ENCODE measurements around the gene ANP32B. TPM values are rescaled to one million over a fixed set of nuclear protein-coding genes. Genes with fewer than 3 reads are reported as not detected.

The ANP32B gene
- total and polyA plus RNA-seq, 2 experiments from 2014 or later: 15.4 to 64.3 TPM

DNA sequence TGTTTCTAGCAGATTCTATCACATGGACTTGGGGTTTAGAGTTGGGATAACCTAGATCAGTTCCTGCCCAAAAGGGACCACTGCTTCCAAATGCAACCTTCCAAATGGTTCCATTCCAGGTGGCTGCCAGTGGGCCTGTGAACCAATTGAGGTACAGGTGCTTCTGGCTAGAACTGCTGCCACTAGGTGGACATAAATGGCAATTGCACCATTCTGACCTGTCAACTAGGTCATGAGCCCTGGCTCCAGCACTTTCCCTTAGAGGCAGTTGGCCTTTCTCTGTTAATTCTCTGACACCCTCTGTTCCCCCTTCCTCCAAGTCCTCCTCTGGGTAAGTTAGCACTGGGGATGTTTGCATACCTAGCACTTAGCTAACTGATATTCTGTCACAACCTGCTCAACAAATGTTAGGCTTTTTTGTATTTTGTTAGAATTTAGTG is 28.6 kb upstream of the ANP32B start:
- H3K27ac ChIP-seq: no peak overlapping the region

DNA sequence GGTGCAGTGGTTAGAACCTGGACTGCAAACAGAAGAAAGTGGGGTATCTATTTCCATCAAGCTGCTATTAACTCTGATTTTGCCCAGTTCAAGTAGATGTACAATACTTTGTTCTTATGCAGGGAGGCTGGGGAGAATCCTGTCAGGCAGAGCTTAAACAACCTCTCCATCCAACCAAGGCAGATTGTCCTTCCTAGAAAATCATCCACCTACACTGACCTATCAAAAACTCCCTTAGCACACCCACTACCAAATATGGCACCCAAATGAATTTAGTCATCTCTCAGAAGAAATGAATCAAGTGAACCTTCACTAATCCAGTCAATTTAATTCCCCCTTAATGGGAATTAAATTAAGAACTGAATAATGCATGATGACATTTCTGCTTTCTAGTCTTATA is 26.8 kb upstream of the ANP32B start:
- H3K36me3 ChIP-seq (replicated peaks; ENCODE audit: insufficient read depth, low read depth): no peaks in the 10 kb centered on the region
- H3K4me2 ChIP-seq: no peak overlapping the region
- no peaks in the 10 kb centered on the region for H3K27me3 ChIP-seq
- TF ChIP-seq EZH2 (IDR thresholded peaks at IDR 0.05; ENCODE audit: borderline replicate concordance): no peak
- TF ChIP-seq, protein P1, sequence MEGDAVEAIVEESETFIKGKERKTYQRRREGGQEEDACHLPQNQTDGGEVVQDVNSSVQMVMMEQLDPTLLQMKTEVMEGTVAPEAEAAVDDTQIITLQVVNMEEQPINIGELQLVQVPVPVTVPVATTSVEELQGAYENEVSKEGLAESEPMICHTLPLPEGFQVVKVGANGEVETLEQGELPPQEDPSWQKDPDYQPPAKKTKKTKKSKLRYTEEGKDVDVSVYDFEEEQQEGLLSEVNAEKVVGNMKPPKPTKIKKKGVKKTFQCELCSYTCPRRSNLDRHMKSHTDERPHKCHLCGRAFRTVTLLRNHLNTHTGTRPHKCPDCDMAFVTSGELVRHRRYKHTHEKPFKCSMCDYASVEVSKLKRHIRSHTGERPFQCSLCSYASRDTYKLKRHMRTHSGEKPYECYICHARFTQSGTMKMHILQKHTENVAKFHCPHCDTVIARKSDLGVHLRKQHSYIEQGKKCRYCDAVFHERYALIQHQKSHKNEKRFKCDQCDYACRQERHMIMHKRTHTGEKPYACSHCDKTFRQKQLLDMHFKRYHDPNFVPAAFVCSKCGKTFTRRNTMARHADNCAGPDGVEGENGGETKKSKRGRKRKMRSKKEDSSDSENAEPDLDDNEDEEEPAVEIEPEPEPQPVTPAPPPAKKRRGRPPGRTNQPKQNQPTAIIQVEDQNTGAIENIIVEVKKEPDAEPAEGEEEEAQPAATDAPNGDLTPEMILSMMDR (IDR thresholded peaks at IDR 0.05; ENCODE audit: poor library complexity): no peak
- TF ChIP-seq EZH2phosphoT487 (IDR thresholded peaks at IDR 0.05; ENCODE audit: low read depth, severe bottlenecking, unreplicated experiment): no peak
- no peak overlapping the region for H3K27ac ChIP-seq
- H3K9me3 ChIP-seq (ENCODE audit: low read depth): no peaks in the 10 kb centered on the region
- DNase-seq (ENCODE audit: low spot score): no peak
- no peaks in the 10 kb centered on the region for H4K20me1 ChIP-seq (ENCODE audit: insufficient read depth, poor library complexity, severe bottlenecking)
- no peak overlapping the region for H2AFZ ChIP-seq
- H3K79me2 ChIP-seq: no peaks in the 10 kb centered on the region
- H3K4me1 ChIP-seq (ENCODE audit: insufficient read depth): no peaks in the 10 kb centered on the region
- H3K9me2 ChIP-seq (replicated peaks; ENCODE audit: insufficient read depth): no peaks in the 10 kb centered on the region
- H3K4me3 ChIP-seq: no peak overlapping the region

More for the DNA sequence above, 28.6 kb upstream of the ANP32B start:
- no peaks in the 10 kb centered on the region for H3K36me3 ChIP-seq (replicated peaks; ENCODE audit: insufficient read depth, low read depth)
- no peak overlapping the region for H3K4me3 ChIP-seq
- TF ChIP-seq EZH2 (IDR thresholded peaks at IDR 0.05; ENCODE audit: borderline replicate concordance) (no peak), EZH2phosphoT487 (IDR thresholded peaks at IDR 0.05; ENCODE audit: low read depth, severe bottlenecking, unreplicated experiment) (no peak)
- TF ChIP-seq, protein P1 (IDR thresholded peaks at IDR 0.05; ENCODE audit: poor library complexity): peak; percentile 50
- no peaks in the 10 kb centered on the region for H3K79me2 ChIP-seq
- H4K20me1 ChIP-seq (ENCODE audit: insufficient read depth, poor library complexity, severe bottlenecking): no peaks in the 10 kb centered on the region
- H3K4me1 ChIP-seq (ENCODE audit: insufficient read depth): no peaks in the 10 kb centered on the region
- H3K27me3 ChIP-seq: no peaks in the 10 kb centered on the region
- H3K4me2 ChIP-seq: no peak overlapping the region
- peak; percentile 60 for DNase-seq (ENCODE audit: low spot score)
- no peaks in the 10 kb centered on the region for H3K9me3 ChIP-seq (ENCODE audit: low read depth)
- no peaks in the 10 kb centered on the region for H3K9me2 ChIP-seq (replicated peaks; ENCODE audit: insufficient read depth)
- H2AFZ ChIP-seq: no peak overlapping the region

DNA sequence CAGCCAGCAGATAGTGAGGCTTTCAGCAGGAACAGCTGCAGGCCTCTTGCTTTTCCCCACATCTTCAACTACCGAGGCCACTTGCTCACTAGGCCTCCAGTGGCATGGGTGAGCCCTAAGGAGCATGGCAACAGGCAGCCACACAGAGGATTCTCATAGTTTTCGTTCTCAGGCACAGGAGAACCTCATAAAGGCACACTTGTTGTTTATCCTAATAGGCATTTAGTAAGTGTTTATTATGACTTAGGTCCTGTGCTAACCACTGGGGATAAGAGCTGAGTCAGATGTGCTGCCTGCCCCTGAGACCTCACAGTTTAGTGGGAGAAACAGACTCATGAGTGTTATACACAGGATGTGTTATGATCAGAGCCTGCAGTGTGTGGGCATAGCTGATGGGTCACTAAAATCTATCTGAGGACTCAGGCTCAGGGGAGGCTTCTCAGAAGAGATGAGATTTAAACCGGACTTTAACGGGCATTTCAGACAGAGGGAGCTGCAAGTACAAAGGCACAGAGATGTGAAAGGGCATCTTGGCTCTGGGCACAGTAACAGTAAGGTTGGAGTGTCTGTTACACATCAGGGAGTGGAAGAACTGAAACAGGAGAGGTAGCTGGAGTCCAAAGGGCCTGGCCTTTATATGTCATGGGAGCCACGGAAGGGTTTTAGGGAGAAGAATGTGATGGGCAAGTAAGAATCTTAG is 24.2 kb upstream of the ANP32B start:
- Histone ChIP-seq H3K4me3 (no peak overlapping the region), H3K9me3 (ENCODE audit: low read depth) (no peaks in the 10 kb centered on the region), H3K79me2 (no peaks in the 10 kb centered on the region), H3K27me3 (no peaks in the 10 kb centered on the region), H2AFZ (no peak overlapping the region), H3K27ac (no peak overlapping the region), H3K4me1 (ENCODE audit: insufficient read depth) (no peaks in the 10 kb centered on the region), H3K4me2 (no peak overlapping the region), H3K36me3 (replicated peaks; ENCODE audit: insufficient read depth, low read depth) (no peaks in the 10 kb centered on the region), H4K20me1 (ENCODE audit: insufficient read depth, poor library complexity, severe bottlenecking) (no peaks in the 10 kb centered on the region), H3K9me2 (replicated peaks; ENCODE audit: insufficient read depth) (no peaks in the 10 kb centered on the region)
- TF ChIP-seq, protein P1 (IDR thresholded peaks at IDR 0.05; ENCODE audit: poor library complexity): no peak
- TF ChIP-seq EZH2 (IDR thresholded peaks at IDR 0.05; ENCODE audit: borderline replicate concordance) (no peak), EZH2phosphoT487 (IDR thresholded peaks at IDR 0.05; ENCODE audit: low read depth, severe bottlenecking, unreplicated experiment) (no peak)
- no peak for DNase-seq (ENCODE audit: low spot score)
- 78% methylated on average over 5 of the region's 5 CpGs for WGBS (ENCODE audit: low lambda C conversion rate, missing lambda C conversion rate)

Data from hepatocyte (in vitro differentiated cells).